ENCODE data around the gene RFX4. TPM values are rescaled to one million over a fixed set of nuclear protein-coding genes. Genes with fewer than 3 reads are reported as not detected.

Gene RFX4
- total RNA-seq, 1 experiment from 2014 or later, result not detected

- ChIA-PET POLR2A (no interaction called here), CTCF (no interaction called here)
- in situ Hi-C loops (cut with HindIII; ENCODE audit: low pct_unique_long_range_greater_than_20kb, low sequenced_read_pairs), result no loop called here
- BruUV-seq (replicated peaks), result no TSS peak
- Histone ChIP-seq H3K27me3 (ENCODE audit: control insufficient read depth, insufficient read depth, low read length) (no peaks in the 10 kb centered on the region; the same call in 1 of the 2 replicates), H3K9me3 (ENCODE audit: control insufficient read depth, insufficient read depth, low read depth, low read length) (no peaks in the 10 kb centered on the region), H3K27ac (ENCODE audit: low read length) (no peak overlapping the region), H3K36me3 (ENCODE audit: control insufficient read depth, insufficient read depth, low read length) (no peaks in the 10 kb centered on the region), H3K4me1 (ENCODE audit: control insufficient read depth, insufficient read depth, low read length) (peaks cover 11% of the 10 kb centered on the region), H3K4me3 (ENCODE audit: low read depth in 2 of 2, low read length in 2 of 2) (no peak overlapping the region)
- intact Hi-C loops (cut with micrococcal nuclease; ENCODE audit: unreplicated experiment), result no loop called here
- TF ChIP-seq SIN3A (IDR thresholded peaks at IDR 0.05; ENCODE audit: borderline replicate concordance, insufficient read depth, low read depth, low read length) (no peak), TCF7L2 (IDR thresholded peaks at IDR 0.05; ENCODE audit: low read depth, low read length) (no peak), POLR2AphosphoS5 (IDR thresholded peaks at IDR 0.05; ENCODE audit: low read depth, low read length) (no peak), REST (IDR thresholded peaks at IDR 0.05; ENCODE audit: insufficient read depth in 1 of 2, low read depth in 2 of 2, low read length in 1 of 2) (no peak)
- TF ChIP-seq, protein P1, sequence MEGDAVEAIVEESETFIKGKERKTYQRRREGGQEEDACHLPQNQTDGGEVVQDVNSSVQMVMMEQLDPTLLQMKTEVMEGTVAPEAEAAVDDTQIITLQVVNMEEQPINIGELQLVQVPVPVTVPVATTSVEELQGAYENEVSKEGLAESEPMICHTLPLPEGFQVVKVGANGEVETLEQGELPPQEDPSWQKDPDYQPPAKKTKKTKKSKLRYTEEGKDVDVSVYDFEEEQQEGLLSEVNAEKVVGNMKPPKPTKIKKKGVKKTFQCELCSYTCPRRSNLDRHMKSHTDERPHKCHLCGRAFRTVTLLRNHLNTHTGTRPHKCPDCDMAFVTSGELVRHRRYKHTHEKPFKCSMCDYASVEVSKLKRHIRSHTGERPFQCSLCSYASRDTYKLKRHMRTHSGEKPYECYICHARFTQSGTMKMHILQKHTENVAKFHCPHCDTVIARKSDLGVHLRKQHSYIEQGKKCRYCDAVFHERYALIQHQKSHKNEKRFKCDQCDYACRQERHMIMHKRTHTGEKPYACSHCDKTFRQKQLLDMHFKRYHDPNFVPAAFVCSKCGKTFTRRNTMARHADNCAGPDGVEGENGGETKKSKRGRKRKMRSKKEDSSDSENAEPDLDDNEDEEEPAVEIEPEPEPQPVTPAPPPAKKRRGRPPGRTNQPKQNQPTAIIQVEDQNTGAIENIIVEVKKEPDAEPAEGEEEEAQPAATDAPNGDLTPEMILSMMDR (IDR thresholded peaks at IDR 0.05), result no peak
- no peak for DNase-seq (ENCODE audit: low read depth, low spot score)
- ATAC-seq, result no peak
These were observed 186.3 kb downstream of the RFX4 start for GRCh38 chr12:106769078-106769477.

GRCh38 chr12:106769546-106769945, 186.7 kb downstream of the RFX4 start:
- CTCF ChIA-PET, result no interaction called here

More at GRCh38 chr12:106769546-106769945, 186.7 kb downstream of the RFX4 start:
- Histone ChIP-seq H3K4me1 (ENCODE audit: control insufficient read depth, insufficient read depth, low read length) (peaks cover 11% of the 10 kb centered on the region), H3K4me3 (ENCODE audit: low read depth in 2 of 2, low read length in 2 of 2) (no peak overlapping the region), H3K27ac (ENCODE audit: low read length) (no peak overlapping the region), H3K36me3 (ENCODE audit: control insufficient read depth, insufficient read depth, low read length) (no peaks in the 10 kb centered on the region), H3K27me3 (ENCODE audit: control insufficient read depth, insufficient read depth, low read length) (no peaks in the 10 kb centered on the region; the same call in 1 of the 2 replicates), H3K9me3 (ENCODE audit: control insufficient read depth, insufficient read depth, low read depth, low read length) (no peaks in the 10 kb centered on the region)
- in situ Hi-C loops (cut with HindIII; ENCODE audit: low pct_unique_long_range_greater_than_20kb, low sequenced_read_pairs) (no loop called here), intact Hi-C loops (cut with micrococcal nuclease; ENCODE audit: unreplicated experiment) (no loop called here)
- ATAC-seq (no peak), DNase-seq (ENCODE audit: low read depth, low spot score) (no peak)
- no TSS peak for BruUV-seq (replicated peaks)
- TF ChIP-seq REST (IDR thresholded peaks at IDR 0.05; ENCODE audit: insufficient read depth in 1 of 2, low read depth in 2 of 2, low read length in 1 of 2) (no peak), TCF7L2 (IDR thresholded peaks at IDR 0.05; ENCODE audit: low read depth, low read length) (no peak), SIN3A (IDR thresholded peaks at IDR 0.05; ENCODE audit: borderline replicate concordance, insufficient read depth, low read depth, low read length) (no peak), POLR2AphosphoS5 (IDR thresholded peaks at IDR 0.05; ENCODE audit: low read depth, low read length) (no peak)
- TF ChIP-seq, protein P1 (IDR thresholded peaks at IDR 0.05), result no peak
- POLR2A ChIA-PET, result no interaction called here

Data from Panc1 (cell line).